Left lung (tissue), 10 donors: Measurements from ENCODE around the gene SOST. TPM values are rescaled to one million over a fixed set of nuclear protein-coding genes. Genes with fewer than 3 reads are reported as not detected.

Experiments used
- ATAC-seq: fragments of 200-7000 bp; cut with Tn5 transposase; one replicate; pipeline ENCODE4 v1.9.1; 2020; ENCODE audit warnings: moderate library complexity
- DNase-seq, 4 donors: peaks; one replicate each; pipeline ENCODE4 v3.0.0-alpha.2; 2013 to 2020
- H3K27ac ChIP-seq, 2 donors: fragments of 200-600 bp; sonication (generic) in 1 of 2; one replicate each; pipeline versions ENCODE4 v1.5.0 to v1.8.0; 2020 to 2021
- H3K27me3 ChIP-seq, 2 donors: fragments of 200-600 bp; sonication (generic) in 1 of 2; one replicate each; pipeline versions ENCODE4 v1.5.0 to v1.8.0; 2020 to 2021
- H3K36me3 ChIP-seq, 2 donors: fragments of 200-600 bp; sonication (generic) in 1 of 2; one replicate each; pipeline versions ENCODE4 v1.5.0 to v1.8.0; 2020 to 2021
- H3K4me1 ChIP-seq, 2 donors: fragments of 200-600 bp; one replicate each; pipeline ENCODE4 v1.8.0; 2021
- H3K4me3 ChIP-seq, 2 donors: fragments of 200-600 bp; sonication (generic) in 1 of 2; one replicate each; pipeline versions ENCODE4 v1.5.0 to v1.8.0; 2020 to 2021; ENCODE audit warnings: mild to moderate bottlenecking in 1 of 2
- H3K9me3 ChIP-seq, 2 donors: fragments of 200-600 bp; sonication (generic) in 1 of 2; one replicate each; pipeline versions ENCODE4 v1.5.0 to v1.8.0; 2020 to 2021
- intact Hi-C, 2 donors: fragments of 100-400 bp; cut with DNase I; formaldehyde crosslinking; loops; one replicate each; pipeline versions ENCODE4 v1.11.2 to v1.14.2; 2022
- polyA plus RNA-seq, 6 donors: library from polyadenylated mRNA; unstranded; fragments of 120-200 nt; gene quantifications; one replicate each; pipeline ENCODE4 v1.2.1, GENCODE V29; 2013; ENCODE audit not compliant: insufficient read length in 6 of 6
- total RNA-seq, 2 donors: library from RNA; stranded (reverse); fragmentation: NEBNext Ultra II Directional; extraction: Animal tissue kit (Norgen Biotek cat#: 25700); gene quantifications; one replicate each; pipeline ENCODE4 v1.2.1, GENCODE V29; 2021
- TF ChIP-seq, protein P1 (sequence below), 2 donors: fragments of 200-600 bp; sonication (generic) in 1 of 2; IDR thresholded peaks; one replicate each; pipeline versions ENCODE4 v1.5.0 to v1.8.0; 2021; ENCODE audit warnings: antibody characterized with exemption in 2 of 2
- donor health status: DM: no; HTN: yes; CAD: no.
- donor health status: DM: no; HTN: no; CAD: no.

The SOST gene
- total and polyA plus RNA-seq, 8 donors = 0.11 to 0.66 (median 0.14) TPM; not detected in 3

DNA sequence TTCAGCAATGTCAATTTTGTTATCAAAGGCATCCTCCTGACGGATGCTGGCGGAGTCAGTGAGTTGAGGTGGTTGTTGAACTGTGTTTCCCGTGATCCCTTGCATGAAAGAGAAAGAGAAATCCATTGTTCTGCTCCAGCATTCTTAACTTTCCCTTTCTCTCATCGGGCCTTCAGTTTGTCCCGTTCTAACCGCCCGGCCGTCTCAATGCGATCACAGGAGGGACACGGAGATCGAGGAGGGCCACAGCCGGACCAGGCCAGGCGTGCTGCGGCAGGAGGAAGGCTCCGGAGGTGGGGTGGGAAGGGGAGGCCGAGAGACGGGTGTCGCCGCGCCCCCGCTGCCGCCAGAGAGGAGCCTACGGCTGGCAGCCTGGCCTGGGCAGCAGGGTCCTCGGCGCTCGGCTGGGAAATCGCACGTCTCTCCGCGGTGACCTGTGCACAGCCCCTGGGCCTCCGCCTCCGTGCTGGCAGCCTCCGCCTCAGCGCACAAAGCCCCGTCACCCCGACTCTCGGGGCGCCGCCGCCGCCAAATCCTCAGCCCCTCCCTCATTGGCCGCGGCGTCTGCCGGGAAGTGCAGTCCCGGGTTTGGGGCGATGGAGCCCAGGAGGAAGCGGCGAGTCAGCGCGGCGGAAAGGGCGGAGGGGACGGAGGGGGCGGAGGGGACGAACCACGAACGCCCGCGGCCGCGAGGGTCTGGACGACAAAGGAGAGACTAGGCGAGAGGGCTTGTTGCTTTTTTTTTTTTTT lies 38.1 kb downstream of the SOST start:
- DNase-seq (peak; percentile 77 to 97 (median 84)), ATAC-seq (peak; percentile 97)
- Histone ChIP-seq H3K27me3 (peaks cover 0 to under 1% of the 10 kb centered on the region in 2 donors), H3K27ac (peak overlapping the region; percentile 92 to 97), H3K4me3 (peak overlapping the region; percentile 53 to 63), H3K9me3 (no peaks in the 10 kb centered on the region), H3K36me3 (no peaks in the 10 kb centered on the region), H3K4me1 (peaks cover 0 to 21% of the 10 kb centered on the region in 2 donors)
- intact Hi-C loops = no loop called here
- TF ChIP-seq, protein P1, sequence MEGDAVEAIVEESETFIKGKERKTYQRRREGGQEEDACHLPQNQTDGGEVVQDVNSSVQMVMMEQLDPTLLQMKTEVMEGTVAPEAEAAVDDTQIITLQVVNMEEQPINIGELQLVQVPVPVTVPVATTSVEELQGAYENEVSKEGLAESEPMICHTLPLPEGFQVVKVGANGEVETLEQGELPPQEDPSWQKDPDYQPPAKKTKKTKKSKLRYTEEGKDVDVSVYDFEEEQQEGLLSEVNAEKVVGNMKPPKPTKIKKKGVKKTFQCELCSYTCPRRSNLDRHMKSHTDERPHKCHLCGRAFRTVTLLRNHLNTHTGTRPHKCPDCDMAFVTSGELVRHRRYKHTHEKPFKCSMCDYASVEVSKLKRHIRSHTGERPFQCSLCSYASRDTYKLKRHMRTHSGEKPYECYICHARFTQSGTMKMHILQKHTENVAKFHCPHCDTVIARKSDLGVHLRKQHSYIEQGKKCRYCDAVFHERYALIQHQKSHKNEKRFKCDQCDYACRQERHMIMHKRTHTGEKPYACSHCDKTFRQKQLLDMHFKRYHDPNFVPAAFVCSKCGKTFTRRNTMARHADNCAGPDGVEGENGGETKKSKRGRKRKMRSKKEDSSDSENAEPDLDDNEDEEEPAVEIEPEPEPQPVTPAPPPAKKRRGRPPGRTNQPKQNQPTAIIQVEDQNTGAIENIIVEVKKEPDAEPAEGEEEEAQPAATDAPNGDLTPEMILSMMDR (IDR thresholded peaks at IDR 0.05) = no peak

DNA sequence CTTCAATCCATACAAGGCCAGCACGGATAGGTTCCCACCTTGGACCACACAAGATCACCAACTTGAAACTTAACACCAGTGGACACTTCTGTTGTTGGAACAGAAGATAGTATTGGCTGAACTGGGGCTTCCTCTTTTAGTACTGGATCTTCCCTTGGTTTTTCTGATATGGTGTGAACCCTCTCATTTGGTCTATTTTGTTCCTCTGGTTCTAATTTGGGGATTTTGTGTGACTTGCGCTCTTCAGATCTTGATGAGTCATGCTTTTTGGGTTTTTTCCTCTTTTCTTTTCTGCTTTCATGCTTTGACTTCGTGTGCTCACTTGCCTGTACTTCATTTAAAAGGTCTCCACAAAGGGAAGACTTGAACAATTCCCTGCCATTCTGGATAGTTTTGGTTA lies 39.0 kb downstream of the SOST start:
- ATAC-seq (no peak), DNase-seq (no peak)
- peaks cover 0 to 9% of the 10 kb centered on the region in 2 donors for H3K27me3 ChIP-seq
- TF ChIP-seq, protein P1 (IDR thresholded peaks at IDR 0.05) = no peak
- no peaks in the 10 kb centered on the region for H3K9me3 ChIP-seq
- H3K27ac ChIP-seq = peak overlapping the region; percentile 92 to 97
- peaks cover 0 to 24% of the 10 kb centered on the region in 2 donors for H3K4me1 ChIP-seq
- H3K36me3 ChIP-seq = no peaks in the 10 kb centered on the region
- intact Hi-C loops = no loop called here
- no peak overlapping the region for H3K4me3 ChIP-seq

DNA sequence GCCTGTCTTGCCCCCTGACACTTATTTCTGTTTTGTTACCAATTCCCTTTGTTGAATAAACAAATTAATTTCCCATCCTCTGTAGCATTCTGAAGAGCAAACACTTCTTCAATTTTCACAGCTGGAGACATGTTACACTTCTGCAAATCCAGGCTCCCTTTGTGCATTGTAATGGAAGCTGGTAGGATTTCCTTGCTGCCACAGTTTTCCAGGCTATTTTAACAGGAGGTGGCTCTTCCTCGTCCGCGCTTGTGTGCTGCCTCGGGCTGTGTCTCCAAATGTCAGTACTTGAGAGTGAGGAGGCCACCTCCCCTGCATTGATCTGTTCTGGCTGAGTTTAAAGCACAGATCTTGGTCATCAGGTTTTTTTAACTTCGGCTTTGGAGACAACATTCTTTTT lies 40.0 kb downstream of the SOST start:
- intact Hi-C loops = no loop called here
- Histone ChIP-seq H3K36me3 (no peaks in the 10 kb centered on the region), H3K4me1 (peaks cover 4 to 34% of the 10 kb centered on the region in 2 donors), H3K9me3 (no peaks in the 10 kb centered on the region), H3K4me3 (no peak overlapping the region), H3K27ac (no peak overlapping the region), H3K27me3 (peaks cover 0 to 19% of the 10 kb centered on the region in 2 donors)
- no peak for DNase-seq
- TF ChIP-seq, protein P1 (IDR thresholded peaks at IDR 0.05) = no peak
- no peak for ATAC-seq

DNA sequence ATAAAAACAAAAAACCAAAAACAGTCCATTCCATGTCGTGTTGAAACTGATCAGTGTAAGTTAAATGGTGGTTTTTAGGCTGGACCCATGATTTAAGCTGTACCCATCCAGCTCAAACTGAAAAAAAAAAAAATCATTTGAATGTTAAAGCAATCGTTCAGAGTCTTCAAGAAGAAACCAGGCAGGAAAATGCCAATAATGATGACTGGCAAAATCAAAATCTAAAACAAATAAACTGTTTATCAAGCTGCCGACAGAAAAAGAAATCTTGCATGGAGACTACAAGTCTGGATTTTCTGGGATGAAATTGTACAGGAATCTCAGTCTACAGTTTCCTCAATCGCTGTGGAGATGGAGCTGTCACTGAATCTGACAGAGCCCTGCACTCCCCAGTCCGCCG lies 40.7 kb downstream of the SOST start:
- DNase-seq (no peak), ATAC-seq (no peak)
- no peaks in the 10 kb centered on the region for H3K36me3 ChIP-seq
- TF ChIP-seq, protein P1 (IDR thresholded peaks at IDR 0.05) = no peak
- intact Hi-C loops = no loop called here
- no peak overlapping the region for H3K27ac ChIP-seq
- H3K4me3 ChIP-seq = no peak overlapping the region
- H3K27me3 ChIP-seq = peaks cover 0 to 26% of the 10 kb centered on the region in 2 donors
- peaks cover 4 to 40% of the 10 kb centered on the region in 2 donors for H3K4me1 ChIP-seq
- no peaks in the 10 kb centered on the region for H3K9me3 ChIP-seq

DNA sequence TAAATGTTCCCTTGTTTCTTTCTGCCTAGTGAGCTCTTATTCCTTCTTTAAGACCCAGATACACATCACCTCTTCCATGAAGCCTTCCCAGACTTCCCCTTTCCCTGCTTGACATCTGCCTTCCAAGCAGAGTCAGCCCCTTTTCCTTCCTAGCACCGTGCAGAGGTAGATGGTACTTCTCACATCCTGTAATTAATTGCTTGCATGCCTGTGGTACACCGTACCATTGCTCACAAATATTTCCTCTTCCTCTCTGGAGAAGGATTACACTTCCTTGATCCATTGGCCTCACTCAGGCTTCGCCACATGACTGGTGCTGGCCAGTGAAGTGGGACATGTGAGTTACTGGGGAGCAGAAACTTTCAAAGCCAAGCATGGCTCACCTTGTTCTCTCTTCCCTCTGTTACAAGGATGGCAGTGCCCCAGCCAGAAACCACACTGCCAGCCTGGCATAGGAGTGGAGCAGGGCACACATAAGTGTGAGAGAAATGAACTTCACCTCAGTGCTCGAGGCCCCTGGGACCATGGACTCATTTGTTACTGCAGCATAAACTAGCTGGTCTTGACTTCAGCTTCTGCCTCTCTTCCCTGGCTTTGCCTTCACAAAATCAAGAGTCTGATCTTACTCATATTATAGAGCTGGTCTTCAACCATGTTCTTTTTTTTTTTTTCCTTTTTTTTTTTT lies 44.0 kb downstream of the SOST start:
- TF ChIP-seq, protein P1 (IDR thresholded peaks at IDR 0.05) = no peak
- Histone ChIP-seq H3K4me1 (peaks cover 4 to 25% of the 10 kb centered on the region in 2 donors), H3K27me3 (peaks cover 0 to 46% of the 10 kb centered on the region in 2 donors), H3K4me3 (no peak overlapping the region), H3K27ac (peak overlapping the region in 1 of 2 donors; percentile 48), H3K36me3 (no peaks in the 10 kb centered on the region), H3K9me3 (no peaks in the 10 kb centered on the region)
- intact Hi-C loops = no loop called here
- ATAC-seq (peak; percentile 53), DNase-seq (no peak)
